Measurements from ENCODE around the gene ALAS1. TPM values are rescaled to one million over a fixed set of nuclear protein-coding genes. Genes with fewer than 3 reads are reported as not detected.
A peak's percentile ranks its signal among the peaks of the same experiment; 100 is the strongest.

The ALAS1 gene
- total and polyA plus RNA-seq, 2 of the 13 experiments (the other 11 are each of a cell fraction or from before 2014, with no cell fraction given) = 36.0 to 43.2 TPM

DNA sequence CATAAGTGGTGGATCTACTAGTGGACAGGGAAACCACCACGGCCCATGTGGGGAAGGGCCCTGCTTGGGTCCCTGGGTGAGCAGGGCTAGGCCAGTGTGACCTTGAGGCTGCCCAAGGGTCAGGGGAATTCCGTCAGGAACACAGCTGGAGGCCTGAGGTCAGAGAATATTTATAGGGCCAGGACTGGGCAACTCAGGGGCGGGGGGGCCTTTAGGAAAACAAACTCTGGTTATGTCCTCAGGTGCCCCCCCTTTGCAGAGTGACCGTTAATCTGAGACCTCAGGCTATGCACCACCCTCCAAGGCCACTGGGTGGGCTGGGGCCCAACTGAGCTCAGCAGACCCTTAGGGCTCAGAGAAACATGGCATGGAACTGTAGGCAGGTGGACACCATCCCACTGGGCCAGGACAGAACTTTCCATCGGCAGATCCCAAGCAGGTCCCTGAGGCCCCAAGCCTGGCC is 38.5 kb downstream of the ALAS1 start (continued):
- TF ChIP-seq CEBPB (IDR thresholded peaks at IDR 0.05; ENCODE audit: borderline replicate concordance, low read depth, low read length) = no peak
- TF ChIP-seq, protein P1, sequence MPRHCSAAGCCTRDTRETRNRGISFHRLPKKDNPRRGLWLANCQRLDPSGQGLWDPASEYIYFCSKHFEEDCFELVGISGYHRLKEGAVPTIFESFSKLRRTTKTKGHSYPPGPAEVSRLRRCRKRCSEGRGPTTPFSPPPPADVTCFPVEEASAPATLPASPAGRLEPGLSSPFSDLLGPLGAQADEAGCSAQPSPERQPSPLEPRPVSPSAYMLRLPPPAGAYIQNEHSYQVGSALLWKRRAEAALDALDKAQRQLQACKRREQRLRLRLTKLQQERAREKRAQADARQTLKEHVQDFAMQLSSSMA (CRISPR knock-in tag; IDR thresholded peaks at IDR 0.05) = no peak
- TF ChIP-seq, protein P2, sequence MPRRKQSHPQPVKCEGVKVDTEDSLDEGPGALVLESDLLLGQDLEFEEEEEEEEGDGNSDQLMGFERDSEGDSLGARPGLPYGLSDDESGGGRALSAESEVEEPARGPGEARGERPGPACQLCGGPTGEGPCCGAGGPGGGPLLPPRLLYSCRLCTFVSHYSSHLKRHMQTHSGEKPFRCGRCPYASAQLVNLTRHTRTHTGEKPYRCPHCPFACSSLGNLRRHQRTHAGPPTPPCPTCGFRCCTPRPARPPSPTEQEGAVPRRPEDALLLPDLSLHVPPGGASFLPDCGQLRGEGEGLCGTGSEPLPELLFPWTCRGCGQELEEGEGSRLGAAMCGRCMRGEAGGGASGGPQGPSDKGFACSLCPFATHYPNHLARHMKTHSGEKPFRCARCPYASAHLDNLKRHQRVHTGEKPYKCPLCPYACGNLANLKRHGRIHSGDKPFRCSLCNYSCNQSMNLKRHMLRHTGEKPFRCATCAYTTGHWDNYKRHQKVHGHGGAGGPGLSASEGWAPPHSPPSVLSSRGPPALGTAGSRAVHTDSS (CRISPR knock-in tag; conservative IDR thresholded peaks at IDR 0.05) = no peak
- TF ChIP-seq, protein P3, sequence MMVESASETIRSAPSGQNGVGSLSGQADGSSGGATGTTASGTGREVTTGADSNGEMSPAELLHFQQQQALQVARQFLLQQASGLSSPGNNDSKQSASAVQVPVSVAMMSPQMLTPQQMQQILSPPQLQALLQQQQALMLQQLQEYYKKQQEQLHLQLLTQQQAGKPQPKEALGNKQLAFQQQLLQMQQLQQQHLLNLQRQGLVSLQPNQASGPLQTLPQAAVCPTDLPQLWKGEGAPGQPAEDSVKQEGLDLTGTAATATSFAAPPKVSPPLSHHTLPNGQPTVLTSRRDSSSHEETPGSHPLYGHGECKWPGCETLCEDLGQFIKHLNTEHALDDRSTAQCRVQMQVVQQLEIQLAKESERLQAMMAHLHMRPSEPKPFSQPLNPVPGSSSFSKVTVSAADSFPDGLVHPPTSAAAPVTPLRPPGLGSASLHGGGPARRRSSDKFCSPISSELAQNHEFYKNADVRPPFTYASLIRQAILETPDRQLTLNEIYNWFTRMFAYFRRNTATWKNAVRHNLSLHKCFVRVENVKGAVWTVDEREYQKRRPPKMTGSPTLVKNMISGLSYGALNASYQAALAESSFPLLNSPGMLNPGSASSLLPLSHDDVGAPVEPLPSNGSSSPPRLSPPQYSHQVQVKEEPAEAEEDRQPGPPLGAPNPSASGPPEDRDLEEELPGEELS (CRISPR knock-in tag; IDR thresholded peaks at IDR 0.05) = peak; percentile 17; the same call in 1 of the 2 replicates
- no peak for TF ChIP-seq ZMAT3 (CRISPR knock-in tag; conservative IDR thresholded peaks at IDR 0.05)
- TF ChIP-seq HOXA7 (CRISPR knock-in tag; IDR thresholded peaks at IDR 0.05) = no peak
- TF ChIP-seq HIVEP1 (CRISPR knock-in tag; IDR thresholded peaks at IDR 0.05) = peak; percentile 72; the same call in 1 of the 2 replicates
- TF ChIP-seq, protein P4, sequence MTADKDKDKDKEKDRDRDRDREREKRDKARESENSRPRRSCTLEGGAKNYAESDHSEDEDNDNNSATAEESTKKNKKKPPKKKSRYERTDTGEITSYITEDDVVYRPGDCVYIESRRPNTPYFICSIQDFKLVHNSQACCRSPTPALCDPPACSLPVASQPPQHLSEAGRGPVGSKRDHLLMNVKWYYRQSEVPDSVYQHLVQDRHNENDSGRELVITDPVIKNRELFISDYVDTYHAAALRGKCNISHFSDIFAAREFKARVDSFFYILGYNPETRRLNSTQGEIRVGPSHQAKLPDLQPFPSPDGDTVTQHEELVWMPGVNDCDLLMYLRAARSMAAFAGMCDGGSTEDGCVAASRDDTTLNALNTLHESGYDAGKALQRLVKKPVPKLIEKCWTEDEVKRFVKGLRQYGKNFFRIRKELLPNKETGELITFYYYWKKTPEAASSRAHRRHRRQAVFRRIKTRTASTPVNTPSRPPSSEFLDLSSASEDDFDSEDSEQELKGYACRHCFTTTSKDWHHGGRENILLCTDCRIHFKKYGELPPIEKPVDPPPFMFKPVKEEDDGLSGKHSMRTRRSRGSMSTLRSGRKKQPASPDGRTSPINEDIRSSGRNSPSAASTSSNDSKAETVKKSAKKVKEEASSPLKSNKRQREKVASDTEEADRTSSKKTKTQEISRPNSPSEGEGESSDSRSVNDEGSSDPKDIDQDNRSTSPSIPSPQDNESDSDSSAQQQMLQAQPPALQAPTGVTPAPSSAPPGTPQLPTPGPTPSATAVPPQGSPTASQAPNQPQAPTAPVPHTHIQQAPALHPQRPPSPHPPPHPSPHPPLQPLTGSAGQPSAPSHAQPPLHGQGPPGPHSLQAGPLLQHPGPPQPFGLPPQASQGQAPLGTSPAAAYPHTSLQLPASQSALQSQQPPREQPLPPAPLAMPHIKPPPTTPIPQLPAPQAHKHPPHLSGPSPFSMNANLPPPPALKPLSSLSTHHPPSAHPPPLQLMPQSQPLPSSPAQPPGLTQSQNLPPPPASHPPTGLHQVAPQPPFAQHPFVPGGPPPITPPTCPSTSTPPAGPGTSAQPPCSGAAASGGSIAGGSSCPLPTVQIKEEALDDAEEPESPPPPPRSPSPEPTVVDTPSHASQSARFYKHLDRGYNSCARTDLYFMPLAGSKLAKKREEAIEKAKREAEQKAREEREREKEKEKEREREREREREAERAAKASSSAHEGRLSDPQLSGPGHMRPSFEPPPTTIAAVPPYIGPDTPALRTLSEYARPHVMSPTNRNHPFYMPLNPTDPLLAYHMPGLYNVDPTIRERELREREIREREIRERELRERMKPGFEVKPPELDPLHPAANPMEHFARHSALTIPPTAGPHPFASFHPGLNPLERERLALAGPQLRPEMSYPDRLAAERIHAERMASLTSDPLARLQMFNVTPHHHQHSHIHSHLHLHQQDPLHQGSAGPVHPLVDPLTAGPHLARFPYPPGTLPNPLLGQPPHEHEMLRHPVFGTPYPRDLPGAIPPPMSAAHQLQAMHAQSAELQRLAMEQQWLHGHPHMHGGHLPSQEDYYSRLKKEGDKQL (CRISPR knock-in tag; IDR thresholded peaks at IDR 0.05; ENCODE audit: low read depth) = no peak
- TF ChIP-seq ZIK1 (CRISPR knock-in tag; IDR thresholded peaks at IDR 0.05; ENCODE audit: borderline replicate concordance, low read depth) = no peak
- TF ChIP-seq RXRA (CRISPR knock-in tag; IDR thresholded peaks at IDR 0.05) = peak; percentile 34; the same call in 1 of the 2 replicates
- TF ChIP-seq ZSCAN9 (CRISPR knock-in tag; IDR thresholded peaks at IDR 0.05; ENCODE audit: borderline replicate concordance) = no peak
- TF ChIP-seq REXO4 (CRISPR knock-in tag; IDR thresholded peaks at IDR 0.05; ENCODE audit: borderline replicate concordance) = no peak
- no peak for TF ChIP-seq ZBTB8A (CRISPR knock-in tag; IDR thresholded peaks at IDR 0.05; ENCODE audit: borderline replicate concordance, low read depth)
- TF ChIP-seq MEF2D (CRISPR knock-in tag; IDR thresholded peaks at IDR 0.05) = peak; percentile 50; the same call in 1 of the 2 replicates
- TF ChIP-seq GLI4 (CRISPR knock-in tag; IDR thresholded peaks at IDR 0.05; ENCODE audit: borderline replicate concordance) = no peak
- TF ChIP-seq SAP130 (CRISPR knock-in tag; IDR thresholded peaks at IDR 0.05; ENCODE audit: low read depth) = peak; percentile 40; the same call in 1 of the 2 replicates
- TF ChIP-seq JARID2 (CRISPR knock-in tag; IDR thresholded peaks at IDR 0.05; ENCODE audit: insufficient replicate concordance) = no peak
- no peak for TF ChIP-seq DR1 (CRISPR knock-in tag; IDR thresholded peaks at IDR 0.05)
- TF ChIP-seq JUND (CRISPR knock-in tag; IDR thresholded peaks at IDR 0.05) = 0 out of 2 replicates have a peak, but pooled peaks have one; percentile 42
- TF ChIP-seq HNF4A (CRISPR knock-in tag; IDR thresholded peaks at IDR 0.05) = peak; percentile 53; the same call in 1 of the 2 replicates

Measured in HepG2 (cell line).